Measurements from ENCODE around the gene RBBP8.
A peak's percentile ranks its signal among the peaks of the same experiment; 100 is the strongest.
"Not testable (repeated sequence)": the region's sequence is repeated elsewhere in the genome, so short reads cannot be mapped to it uniquely, and the experiment has no call there.

RBBP8 gene

DNA sequence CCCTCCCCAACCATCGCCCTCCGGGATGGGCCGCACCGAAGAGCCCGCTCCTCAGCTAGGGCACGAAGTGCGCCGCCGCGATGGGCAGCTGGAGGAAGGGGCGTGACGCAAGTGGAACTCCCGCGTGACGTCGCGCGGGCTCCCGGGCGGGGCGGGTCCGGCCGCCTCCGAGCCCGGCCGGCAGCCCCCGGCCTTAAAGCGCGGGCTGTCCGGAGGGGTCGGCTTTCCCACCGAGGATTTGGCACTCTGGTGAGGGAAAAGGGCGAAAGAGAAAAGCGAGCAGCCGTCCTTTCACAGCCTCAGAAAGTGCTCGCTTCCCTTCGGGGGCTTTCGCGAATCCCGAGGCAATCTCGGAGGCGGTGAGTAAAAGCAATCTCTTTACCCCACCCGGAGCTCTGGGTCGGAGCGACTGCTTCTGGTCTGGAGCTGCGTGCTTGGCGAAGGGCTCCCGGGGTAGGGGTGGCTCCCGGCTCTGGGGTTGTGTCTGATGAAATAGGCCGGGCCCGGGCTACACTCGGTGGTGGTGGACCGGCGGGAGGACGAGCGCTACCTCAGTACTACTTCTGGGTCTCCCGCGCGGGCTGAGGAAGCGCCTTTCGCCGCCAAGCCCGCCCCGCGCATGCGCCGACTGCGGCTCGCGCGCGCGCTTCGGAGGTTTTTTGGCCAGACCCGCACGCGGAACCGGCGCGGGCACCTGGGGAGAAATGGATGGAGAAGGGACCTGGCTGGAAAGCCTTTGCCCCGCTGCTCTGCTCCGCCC is at the start of gene RBBP8:
RBBP8 (plus strand) TSS at position 123 of the 760 bp plus-strand sequence. CDS start 3,524 bp downstream, outside the sequence.
- peak; percentile 52 to 68 (median 66) for DNase-seq

DNA sequence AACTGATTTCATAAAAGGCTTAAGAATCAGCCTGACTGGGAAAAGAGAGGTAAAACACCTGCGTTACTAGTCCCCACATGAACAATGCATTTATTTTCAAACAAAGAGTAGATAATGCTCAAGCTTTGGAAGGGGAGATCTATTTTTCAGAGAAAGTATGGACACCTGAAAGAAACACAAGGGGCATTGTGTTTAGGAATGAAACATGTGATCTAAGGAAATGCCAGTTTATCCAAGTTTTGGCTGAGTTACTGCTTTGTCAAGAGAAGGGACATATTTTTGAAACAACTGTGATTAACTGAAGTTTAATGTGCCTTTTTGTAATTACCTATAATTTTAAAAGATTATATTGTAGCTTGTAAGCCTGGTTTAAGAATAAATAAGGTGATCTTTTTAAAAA is 49.3 kb upstream of the RBBP8 start:
- no peak for DNase-seq

DNA sequence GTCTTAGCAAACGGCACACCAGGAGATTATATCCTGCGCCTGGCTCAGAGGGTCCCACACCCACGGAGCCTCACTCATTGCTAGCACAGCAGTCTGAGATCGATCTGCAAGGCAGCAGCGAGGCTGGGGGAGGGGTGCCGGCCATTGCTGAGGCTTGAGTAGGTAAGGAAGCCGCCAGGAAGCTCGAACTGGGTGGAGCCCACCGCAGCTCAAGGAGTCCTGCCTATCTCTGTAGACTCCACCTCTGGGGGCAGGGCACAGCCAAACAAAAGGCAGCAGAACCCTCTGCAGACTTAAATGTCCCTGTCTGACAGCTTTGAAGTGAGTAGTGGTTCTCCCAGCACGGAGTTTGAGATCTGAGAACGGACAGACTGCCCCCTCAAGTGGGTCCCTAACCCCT is 47.4 kb upstream of the RBBP8 start:
- DNase-seq, result not testable (repeated sequence)

DNA sequence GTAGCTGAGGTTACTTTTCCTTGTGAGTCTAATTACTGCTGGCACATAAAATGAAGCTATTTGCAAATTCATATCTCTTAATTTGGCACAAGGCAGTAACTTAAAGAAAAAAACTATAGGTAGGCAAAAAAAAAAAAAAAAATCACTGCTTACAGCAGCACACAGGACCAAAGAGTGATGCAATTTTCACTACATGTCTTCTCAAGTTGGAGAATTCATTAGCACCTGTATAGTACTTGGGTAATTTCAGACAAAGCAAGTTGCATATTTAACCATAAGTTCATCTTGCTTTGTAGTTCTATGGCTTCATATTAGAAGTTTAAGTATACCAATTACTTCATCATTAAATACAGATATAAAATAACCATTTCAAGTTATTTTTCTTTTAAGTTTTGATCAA is 33.7 kb upstream of the RBBP8 start:
- no peak for DNase-seq

DNA sequence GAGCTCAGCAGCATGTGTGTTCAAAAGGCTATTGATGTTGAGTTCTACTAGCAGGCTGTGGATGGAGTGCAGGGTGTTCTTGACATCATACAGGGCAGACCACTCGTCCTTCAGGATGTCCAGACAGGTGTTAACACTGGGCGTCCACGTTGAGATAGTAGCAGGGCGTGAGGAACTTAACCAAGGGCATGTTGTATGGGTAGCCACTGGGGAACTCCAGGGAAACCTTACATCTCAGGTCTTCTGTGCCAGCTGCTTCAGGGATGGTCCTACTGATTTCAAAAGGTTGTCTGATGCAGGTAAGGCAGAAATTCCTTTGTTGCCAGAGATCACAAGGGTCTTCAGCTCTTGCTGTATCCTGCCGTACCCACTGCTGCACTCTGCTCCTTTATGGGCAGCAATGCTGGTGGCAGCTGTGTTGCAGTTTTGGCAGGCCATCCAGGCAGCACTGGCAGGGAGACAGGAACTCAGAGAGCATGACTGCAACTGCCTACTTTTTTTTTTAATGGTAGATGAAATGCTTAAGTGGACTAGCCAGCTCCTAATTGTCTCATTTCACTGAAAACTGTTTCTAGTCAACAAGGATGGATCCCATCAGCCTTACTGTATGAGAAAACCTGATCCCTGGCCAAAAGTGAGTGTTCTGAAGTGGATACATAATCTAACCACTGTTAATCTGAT is 32.4 kb upstream of the RBBP8 start:
- no peak for DNase-seq

DNA sequence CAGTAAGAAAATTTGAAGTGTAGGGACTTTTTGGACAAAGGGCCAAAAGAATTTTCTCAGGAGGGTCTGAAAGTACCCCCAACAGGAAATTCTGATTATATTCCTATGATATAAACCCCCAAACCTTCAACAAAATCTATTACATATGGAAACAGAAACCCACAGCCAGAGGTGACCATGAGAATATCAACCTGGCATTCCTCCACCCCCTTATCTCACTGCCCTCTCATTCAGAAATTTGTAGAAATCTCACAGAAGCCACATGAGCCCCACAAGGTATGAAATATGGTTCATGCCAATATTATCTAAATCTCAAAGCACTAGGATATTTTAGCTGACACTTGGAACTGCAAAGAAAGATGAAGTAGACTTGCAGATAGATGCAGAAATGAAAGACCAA is 31.0 kb upstream of the RBBP8 start:
- DNase-seq, result no peak

DNA sequence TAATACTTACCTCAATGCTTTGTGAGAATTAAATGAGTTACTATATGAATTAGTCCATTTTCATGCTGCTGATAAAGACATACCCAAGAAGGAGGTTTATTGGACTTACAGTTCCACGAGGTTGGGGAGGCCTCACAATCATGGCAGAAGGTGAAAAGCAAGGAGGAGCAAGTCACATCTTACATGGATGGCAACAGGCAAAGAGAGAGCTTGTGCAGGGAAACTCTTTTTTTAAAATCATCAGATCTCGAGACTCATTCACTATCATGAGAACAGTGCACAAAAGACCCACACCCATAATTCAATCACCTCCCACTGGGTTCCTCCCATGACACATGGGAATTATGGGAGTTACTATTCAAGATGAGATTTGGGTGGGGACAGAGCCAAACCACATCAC is 29.9 kb upstream of the RBBP8 start:
- not testable (repeated sequence) for DNase-seq

DNA sequence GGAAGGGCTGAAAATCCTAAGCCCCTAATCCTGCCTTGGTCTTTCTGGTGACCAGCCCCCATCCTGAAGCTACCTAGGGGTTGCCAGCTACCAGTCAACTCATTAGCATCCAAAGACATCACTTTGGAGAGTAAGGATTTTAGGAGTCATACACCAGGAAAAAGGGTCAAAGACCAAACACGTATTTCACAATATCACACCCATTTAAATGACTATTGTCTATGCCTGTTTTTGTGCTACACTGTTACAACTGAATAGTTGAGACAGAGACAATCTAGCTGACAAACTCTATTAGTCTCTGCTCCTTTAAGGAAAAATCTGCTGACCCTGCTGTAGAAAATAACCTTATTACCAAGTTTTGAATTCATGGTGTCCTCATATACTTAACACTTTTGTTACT is 21.0 kb upstream of the RBBP8 start:
- DNase-seq, result no peak

DNA sequence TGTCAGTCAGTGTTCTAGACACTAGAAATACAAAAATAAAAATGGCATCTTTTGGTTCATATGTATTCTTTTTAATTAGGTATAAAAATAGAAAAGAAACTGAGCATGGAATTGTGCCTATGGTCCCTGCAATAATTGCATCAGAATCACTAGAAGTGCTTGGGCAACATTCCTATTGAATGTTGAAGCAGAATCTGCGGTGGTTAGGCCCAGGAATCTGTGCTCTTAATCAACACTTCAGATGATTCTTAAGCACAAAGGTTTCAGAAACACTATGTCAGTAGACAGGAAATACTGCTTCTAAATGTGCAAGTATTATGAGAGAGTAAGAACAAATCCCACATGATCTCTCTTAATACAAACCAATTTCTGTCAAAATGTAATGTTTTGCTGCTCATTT is 20.3 kb upstream of the RBBP8 start:
- DNase-seq, result no peak

DNA sequence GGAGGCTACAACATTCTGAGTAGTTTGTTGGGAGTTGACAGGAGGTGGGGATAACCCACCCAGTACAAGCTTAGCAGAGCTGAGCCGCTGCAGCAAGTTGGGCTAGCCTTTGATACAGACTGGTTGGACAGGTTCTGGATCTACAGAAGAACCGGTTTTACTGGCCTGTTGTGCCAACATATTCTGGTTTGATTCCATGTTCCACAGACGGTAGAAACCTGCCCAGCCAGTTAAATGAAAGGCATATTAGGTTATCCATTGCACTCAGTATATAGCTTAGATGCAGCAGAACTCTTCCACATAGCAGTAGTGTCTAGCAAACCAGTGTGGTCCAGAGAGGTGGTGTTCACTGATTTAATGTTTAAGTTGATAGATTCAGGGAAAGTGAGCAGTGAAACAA is 19.3 kb upstream of the RBBP8 start:
- no peak for DNase-seq

DNA sequence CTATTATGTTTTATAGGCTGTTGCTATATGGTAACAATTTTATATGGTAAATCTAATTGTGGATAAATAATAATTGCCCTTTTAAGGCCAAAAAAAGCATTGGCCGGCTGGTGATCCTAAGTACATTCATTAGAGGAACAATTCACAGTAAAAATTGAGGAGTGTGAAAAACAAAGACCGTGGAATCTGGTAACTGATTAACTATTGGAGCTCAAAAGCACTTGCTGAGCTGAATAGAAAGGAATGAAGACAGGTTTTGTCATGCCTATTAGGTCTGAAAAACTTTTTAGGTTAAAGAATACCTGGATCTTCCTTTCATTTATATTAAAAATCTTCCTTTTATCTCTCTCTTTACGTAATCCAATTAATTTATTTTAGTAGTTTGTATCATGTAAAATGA is 18.5 kb upstream of the RBBP8 start:
- DNase-seq, result no peak

DNA sequence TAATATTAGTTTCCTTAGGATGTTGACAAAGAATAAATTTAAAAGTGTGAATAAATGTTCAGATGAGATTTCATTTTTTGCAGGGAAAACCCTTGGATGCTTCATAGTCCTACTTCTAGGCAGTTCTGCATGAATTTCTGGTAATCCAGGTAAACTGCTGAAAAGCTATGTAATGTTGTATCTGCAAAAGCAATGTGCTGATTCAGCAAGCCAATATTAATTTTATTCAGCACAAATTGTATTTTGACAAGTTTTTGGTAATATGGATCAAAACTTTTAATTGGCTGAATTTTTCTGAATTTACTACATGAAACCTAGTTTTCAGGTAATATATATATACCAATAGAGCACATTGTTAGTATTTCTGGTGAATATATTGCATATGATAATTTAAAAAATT is 17.8 kb upstream of the RBBP8 start:
- DNase-seq, result no peak

DNA sequence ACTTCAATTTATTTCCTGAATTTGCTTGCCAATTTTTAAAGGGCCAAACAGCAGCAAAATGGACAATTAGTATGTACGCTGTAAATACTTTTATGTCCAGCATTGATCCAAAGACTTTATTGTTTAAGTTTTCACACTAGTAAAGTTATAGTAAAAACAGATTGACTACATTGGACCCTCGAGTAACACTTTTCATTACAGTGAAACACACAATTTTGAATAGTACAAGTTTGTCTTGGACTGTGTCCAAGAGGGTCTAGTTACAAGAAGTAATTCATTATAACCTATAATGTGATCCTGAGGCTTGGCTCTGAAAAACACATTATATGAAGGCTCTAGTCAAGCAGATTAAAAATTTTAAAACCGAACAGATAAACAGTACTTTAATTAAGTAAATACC is 11.4 kb upstream of the RBBP8 start:
- DNase-seq, result no peak

DNA sequence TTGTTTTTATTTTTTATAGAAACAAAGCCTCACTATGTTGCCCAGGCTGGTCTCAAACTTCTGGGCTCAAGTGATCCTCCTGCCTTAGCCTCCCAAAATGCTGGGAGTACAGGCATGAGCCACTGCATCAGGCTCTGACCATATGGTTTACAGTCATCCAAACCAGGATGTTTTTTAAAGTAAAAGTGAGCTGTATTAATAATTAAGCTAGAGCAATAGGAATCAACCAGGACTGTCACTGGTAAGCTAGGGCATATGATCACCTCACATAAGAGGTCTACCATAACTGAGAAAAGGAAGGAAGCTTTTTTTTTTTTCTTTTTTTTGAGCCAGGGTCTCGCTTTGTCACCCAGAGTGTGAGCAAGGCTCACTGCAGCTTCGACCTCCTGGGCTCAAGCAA is 8.5 kb upstream of the RBBP8 start:
- no peak for DNase-seq

DNA sequence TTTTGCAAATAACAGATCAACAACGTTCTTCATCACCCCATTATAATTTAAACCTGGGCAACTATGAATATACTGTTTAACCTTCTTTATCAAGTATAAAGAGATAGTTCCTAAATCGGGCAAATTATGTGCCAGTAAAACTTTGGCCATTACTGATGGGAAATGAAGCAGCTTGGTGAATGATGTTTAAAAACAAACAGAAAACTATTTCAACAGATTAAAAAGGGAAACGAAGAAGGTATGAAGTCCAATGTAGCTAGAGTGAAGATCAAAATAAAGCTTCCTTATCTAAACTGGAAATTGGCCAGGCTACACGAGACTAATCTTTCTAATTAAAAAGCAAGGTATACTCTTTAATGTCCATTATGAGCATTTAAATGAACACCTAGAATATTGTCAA is 6.7 kb upstream of the RBBP8 start:
- no peak for DNase-seq

DNA sequence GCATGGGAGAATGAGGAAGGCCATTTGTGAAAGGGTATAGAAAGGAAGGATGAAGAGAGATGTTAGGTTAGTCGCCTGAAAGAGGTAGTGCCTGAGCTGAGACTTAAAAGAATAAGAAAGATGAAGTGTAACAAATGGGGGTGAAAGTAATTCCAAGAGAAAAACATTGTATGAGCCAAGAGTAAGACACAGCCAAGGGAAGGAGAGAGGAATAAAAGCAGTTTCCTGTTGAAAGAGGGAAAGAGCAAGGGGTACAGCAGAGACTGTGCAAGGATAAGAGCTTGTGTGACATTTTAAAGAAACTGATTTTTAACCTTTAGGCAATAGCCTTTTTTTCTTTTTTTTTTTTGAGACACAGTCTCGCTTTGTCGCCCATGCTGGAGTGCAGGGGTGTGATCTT is 4.8 kb upstream of the RBBP8 start:
- no peak for DNase-seq

DNA sequence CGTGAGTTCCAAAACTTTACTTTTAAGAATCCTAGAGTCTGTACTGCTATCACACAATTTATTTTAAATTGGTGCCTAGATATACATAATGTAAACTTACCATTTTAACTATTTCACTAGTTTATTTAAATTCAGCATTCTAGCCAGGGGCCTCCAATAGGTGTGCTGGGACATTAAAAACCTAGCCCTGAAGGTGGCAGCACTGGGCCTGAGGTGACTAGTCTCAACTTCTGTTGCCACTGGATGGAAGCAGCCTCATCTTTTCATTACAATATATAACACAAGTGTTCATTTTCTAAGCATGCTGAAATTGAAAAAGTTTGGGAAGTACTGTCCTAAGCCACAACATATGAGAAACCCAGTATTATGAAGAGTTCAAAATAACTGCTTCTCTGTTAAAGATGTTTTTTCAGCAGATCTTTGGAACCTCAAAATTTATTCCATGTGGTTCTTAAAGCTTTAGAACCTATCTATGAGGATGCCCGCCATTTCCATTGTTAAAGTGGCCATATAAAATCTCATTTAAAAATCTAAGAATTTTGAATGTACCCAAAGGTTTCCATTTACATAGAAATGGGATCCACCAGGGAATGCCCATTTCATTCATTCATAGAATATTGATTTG is 2.9 kb upstream of the RBBP8 start:
- DNase-seq, result peak; percentile 46 to 70 (median 62)

DNA sequence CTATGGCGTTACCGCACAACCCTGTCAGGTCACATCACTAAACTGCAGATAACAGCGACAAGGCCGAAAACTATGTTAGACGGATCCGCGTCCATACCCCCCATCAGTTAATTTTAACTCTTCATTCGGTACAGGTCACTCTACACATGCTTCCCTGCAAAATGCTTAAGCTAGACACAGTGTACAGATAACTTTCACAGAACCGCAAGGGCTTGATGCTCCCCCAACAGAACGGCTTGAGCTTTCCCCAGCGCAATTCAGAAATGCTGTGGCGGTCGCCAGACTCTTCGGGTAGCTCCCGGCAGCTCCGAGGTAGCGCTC is 283 bp upstream of the RBBP8 start:
- DNase-seq, result no peak

DNA sequence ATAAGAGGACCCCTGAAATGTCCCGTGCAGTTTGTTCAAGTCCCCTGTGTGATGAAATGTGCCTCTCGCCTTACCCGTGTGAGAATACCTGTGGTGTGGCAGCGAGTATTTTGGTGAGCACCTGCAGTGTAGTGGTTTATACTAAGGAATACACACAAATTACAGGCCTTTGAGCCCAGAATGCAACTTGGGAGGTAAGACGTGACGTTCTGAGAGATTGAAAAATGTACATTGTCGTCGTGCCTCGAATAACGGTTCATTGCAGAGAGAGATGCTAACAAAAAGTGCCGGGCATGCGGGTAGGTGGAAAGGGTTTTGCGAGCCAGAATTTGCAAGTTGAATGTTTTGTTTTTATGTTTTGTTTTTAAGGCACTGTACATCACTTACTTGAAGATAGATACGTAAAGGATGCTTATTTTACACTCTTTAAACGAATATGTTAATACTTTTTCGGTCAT is 867 bp downstream of the RBBP8 start:
- no peak for DNase-seq

DNA sequence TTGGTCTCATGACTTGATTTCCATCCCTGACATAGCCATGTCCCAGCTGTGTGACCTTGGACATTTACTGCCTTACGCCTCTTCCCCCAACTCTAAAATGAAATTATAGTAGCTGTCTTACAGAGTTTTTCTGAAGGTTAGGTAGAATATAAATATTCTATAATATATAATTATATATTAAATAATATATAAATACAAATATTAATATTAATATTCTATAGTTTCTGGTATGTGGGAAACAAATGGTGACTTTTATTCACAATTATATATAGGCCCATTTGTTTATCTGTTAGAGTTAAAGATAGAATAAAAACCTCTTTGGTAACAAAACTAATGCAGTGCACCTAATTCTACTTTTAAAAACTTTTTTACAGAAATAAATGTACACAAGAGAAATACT is 1.7 kb downstream of the RBBP8 start:
- DNase-seq, result no peak

DNA sequence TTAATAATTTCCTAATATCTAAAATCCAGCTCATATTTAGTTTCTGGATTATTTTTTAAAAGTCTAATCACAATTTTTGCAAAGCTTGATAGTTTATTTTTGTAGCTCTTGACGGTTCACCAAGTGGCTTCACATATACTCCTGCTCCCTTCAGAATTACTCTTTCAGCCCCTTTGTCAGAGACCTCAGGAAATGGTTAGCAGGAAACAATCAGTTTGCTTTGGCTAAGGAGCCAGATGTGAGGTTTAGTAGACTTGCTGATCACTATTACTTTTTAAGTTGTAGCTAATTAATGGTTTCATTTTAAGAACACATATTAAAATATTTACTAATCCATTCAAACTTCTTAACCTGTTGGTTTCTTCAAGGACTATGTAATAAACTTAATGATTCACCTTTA is 2.3 kb downstream of the RBBP8 start:
- DNase-seq, result no peak

DNA sequence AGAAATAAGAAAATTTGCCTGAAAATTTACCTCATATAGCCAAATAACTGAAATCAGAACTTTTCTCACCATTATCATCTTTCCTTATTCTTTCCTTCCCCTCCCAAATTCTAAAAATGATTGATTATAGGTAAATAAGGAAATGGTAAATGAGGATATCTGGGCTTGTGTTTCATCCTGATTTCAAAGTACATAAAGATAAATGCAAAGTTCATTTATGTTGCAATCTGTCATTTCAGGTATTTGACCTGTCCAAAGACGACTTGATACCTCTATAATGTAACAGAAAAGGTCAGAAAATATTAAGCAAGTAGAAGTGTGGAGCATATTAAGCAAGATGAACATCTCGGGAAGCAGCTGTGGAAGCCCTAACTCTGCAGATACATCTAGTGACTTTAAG is 3.4 kb downstream of the RBBP8 start:
- DNase-seq, result no peak

DNA sequence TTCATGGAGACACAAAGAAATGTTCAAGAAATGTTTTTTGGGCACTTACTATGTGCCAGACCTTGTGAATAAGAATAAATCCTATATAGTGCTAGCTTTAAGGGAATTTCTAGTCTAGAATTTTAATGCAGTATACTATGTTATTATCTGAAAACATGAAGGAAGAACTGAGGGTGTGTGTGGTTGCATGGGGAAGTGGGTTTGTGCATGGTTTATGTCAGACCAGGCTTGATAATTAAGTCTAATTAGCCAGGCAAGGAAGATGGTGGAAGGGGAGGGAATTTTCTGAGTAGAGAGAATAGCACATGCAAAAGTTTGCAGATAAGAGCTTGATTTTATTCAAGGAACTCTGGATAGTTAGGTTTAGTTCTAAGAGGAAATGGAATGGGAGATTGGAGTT is 6.5 kb downstream of the RBBP8 start:
- no peak for DNase-seq

DNA sequence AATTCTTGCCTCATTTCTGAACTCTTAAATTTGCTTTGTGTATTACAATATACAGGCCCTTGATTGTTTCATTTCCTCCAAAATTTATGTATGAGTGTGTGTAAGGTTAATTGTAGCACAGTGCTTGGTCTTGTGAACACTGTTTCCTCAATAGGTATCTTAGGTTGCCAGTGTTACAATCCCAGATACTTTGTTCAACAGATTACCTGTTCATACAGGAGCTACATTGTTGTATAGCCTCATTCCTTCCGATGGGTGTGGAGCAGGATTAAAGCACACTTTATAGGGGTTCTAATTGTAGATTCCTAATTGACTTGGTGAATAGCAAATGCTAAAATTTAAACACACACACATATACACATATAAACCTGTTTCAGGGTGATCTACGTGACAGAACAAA is 10.7 kb downstream of the RBBP8 start:
- no peak for DNase-seq

All from activated CD4-positive, CD25-positive, alpha-beta regulatory T cell (primary cell).